ENCODE data around the gene MARCHF9.

Gene MARCHF9

DNA sequence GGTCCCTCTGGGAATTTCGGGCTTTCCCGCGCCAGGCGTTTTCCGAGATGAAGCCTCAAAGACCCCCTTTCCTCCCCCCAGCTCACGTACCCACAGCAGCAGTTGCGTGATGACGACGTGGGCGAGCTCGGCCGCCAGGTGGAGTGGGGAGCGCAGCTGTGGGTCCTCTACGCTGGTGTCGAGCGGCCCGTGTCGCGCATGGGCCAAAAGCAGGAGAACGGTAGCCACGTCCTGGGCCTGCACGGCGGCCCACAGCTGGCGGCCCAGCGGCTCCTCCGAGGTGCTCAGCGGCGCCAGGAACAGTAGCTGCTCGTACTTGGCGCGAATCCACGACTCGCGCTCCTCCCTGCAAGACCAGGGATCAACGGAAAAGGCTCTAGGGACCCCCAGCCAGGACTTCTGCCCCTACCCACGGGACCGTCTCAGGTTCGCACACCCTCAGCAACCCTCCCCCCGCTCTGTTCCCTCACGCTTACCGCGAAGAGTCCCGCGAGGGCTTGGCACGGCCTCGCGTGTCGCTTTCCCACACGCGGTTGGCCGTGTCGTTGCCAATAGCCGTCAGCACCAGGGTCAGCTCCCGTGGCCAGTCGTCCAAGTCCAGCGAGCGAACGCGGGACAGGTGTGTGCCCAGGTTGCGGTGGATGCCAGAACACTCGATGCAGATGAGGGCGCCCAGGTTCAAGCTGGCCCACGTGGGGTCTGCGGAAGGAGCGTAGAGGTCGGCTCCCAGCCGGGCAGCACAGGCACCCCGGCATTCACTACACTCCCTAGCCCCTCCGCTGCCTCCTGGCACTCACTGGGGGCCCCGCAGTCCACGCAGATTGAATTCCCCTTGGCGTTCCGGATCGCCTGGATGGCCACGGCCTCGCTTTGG, 27.8 kb upstream of the MARCHF9 start:
- TF ChIP-seq JUND (IDR thresholded peaks at IDR 0.05; ENCODE audit: low read depth) = no peak
- in situ Hi-C loops (cut with HindIII; ENCODE audit: low pct_unique_long_range_greater_than_20kb, low sequenced_read_pairs) = no loop called here
- peak in 1 of 2 experiments; percentile 81 for DNase-seq (ENCODE audit: low read depth in 1 of 2, low spot score in 1 of 2)

DNA sequence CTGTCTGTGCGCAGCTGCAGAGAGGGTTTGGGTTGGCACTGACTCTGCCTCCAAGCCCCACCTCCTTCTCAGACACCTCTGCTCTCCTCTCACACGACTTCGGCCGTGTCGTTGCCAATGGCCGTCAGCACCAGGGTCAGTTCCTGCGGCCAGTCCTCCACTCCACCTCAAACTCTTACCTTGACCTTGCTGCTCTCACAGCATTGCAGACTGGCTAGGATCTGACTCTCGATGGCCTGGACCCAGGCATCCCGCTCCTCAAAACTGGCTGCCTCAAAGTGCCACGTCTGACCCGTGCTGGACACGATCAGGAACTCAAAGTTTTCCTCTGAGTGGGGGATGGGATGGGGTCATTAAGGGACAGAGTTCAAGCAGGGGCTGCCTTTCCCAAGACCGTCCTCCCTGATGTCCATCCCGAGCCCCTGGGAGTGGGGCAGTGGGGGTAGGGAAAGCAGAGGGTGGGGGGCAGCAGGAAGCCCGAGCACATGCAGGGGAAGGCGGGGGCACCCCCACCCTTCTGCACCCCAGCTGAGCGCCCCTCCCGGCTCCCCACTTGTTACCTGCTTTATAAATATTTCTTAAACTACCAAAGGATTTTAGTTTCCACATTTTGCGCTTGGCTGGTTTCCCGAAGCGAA, 27.0 kb upstream of the MARCHF9 start:
- no peak for TF ChIP-seq JUND (IDR thresholded peaks at IDR 0.05; ENCODE audit: low read depth)
- in situ Hi-C loops (cut with HindIII; ENCODE audit: low pct_unique_long_range_greater_than_20kb, low sequenced_read_pairs) = no loop called here
- peak in 1 of 2 experiments; percentile 72 for DNase-seq (ENCODE audit: low read depth in 1 of 2, low spot score in 1 of 2)

- no peak for DNase-seq (ENCODE audit: low read depth in 1 of 2, low spot score in 1 of 2)
- in situ Hi-C loops (cut with HindIII; ENCODE audit: low pct_unique_long_range_greater_than_20kb, low sequenced_read_pairs) = no loop called here
- no peak for TF ChIP-seq JUND (IDR thresholded peaks at IDR 0.05; ENCODE audit: low read depth)
Observed at GRCh38 chr12:57729321-57729844, 25.5 kb upstream of the MARCHF9 start.

DNA sequence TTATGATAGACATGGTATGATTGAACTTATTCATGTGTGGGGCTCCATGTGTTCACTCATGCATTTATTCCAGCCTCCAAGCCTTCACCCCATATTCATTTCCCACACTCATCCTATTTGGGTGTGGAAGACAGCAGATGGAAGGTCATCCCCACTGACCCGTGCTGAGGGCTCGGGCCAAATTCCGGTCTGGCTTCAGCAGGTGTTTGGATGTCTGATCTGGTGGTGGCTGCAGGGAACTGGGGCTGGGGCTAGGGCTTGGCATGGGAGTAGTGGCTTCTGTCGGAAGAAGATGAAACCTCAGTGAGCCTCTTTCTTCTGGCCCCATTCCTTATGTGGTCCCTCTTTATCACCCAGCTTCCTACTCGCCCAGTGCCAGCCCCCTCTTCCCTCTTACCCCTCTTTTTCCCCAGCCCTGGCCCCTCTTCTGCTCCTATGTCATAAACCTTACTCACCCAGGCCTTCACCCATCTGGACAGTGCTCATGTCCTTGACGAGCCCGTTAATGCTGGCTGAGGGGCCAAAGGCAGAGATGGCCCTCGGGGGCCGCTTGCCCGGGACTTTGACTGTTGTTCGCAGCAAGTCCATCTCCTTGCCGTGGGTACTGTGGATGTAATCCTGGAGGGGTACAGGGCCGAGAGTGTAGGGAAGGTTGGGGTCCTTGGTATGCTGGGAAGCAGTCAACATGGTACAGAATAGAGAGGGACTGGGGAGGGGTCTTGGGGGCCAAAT, 24.4 kb upstream of the MARCHF9 start:
- in situ Hi-C loops (cut with HindIII; ENCODE audit: low pct_unique_long_range_greater_than_20kb, low sequenced_read_pairs) = no loop called here
- TF ChIP-seq JUND (IDR thresholded peaks at IDR 0.05; ENCODE audit: low read depth) = no peak
- DNase-seq (ENCODE audit: low read depth in 1 of 2, low spot score in 1 of 2) = no peak

GRCh38 chr12:57731411-57732080, 23.4 kb upstream of the MARCHF9 start:
- TF ChIP-seq JUND (IDR thresholded peaks at IDR 0.05; ENCODE audit: low read depth) = no peak
- in situ Hi-C loops (cut with HindIII; ENCODE audit: low pct_unique_long_range_greater_than_20kb, low sequenced_read_pairs) = no loop called here
- no peak for DNase-seq (ENCODE audit: low read depth in 1 of 2, low spot score in 1 of 2)

- no peak for DNase-seq (ENCODE audit: low read depth in 1 of 2, low spot score in 1 of 2)
- in situ Hi-C loops (cut with HindIII; ENCODE audit: low pct_unique_long_range_greater_than_20kb, low sequenced_read_pairs) = no loop called here
- TF ChIP-seq JUND (IDR thresholded peaks at IDR 0.05; ENCODE audit: low read depth) = no peak
Observed at GRCh38 chr12:57732270-57732669, 22.6 kb upstream of the MARCHF9 start.

DNA sequence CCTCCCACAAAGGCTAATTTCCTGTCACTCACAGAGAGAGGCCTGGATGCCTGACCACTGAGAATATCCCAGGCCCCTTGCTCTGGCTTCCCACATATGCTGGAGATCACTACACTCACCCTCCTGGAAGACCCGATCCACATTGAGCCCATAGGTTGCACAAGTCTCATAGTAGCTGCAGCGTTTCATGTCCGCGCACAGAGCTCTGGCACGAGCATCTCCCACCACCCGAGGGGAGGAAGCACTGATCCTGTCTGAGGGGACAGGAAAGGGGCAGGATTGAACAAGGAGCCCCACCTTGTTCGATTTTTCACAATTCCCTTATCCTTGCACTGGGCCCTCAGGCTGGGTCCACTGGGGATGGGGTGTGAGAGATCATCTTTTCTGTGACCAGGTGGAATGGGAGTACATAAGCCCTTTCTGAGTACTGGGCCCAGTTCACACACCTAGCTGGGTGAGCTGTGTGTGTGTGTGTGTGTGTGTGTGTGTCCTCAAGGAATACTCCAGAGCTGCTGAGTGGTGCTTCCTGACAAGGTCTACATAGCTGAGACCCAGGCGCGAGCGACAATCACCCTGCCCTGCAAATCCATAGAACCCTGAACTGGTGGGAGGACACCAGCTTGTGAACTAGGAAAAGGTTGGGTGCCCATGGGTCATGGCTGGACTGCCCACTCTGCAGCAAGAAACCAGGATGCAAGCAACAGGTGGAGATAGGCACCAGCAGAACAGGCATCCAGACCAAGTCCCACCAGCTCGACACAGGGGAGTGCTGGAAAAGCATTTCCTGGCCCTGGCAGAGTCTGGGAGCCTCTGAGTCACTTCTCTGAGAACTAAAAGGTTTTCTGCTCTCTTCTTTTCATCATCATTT, 21.9 kb upstream of the MARCHF9 start:
- in situ Hi-C loops (cut with HindIII; ENCODE audit: low pct_unique_long_range_greater_than_20kb, low sequenced_read_pairs) = no loop called here
- TF ChIP-seq JUND (IDR thresholded peaks at IDR 0.05; ENCODE audit: low read depth) = no peak
- no peak for DNase-seq (ENCODE audit: low read depth in 1 of 2, low spot score in 1 of 2)

- DNase-seq (ENCODE audit: low read depth in 1 of 2, low spot score in 1 of 2) = no peak
- no peak for TF ChIP-seq JUND (IDR thresholded peaks at IDR 0.05; ENCODE audit: low read depth)
- in situ Hi-C loops (cut with HindIII; ENCODE audit: low pct_unique_long_range_greater_than_20kb, low sequenced_read_pairs) = no loop called here
Observed at GRCh38 chr12:57733928-57734327, 21.0 kb upstream of the MARCHF9 start.

DNA sequence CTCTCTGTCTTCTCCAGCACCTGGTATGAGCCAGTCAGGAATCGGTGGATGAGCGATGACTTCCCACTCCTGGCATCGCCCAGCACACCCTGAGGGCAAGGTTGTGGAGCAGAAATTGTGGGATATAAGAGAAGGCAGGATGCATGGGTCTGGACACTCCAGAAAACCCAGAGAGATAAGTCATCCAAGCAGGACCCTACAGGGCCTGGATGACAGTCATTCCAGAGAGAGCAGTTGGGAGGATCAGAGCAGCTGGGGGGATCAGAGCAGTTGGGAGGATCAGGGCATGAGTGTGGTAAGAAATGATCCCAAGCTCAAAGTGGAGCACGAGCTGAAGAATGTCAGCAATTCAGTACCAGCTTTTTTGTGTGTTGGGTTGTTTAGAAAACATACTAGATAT, 20.3 kb upstream of the MARCHF9 start:
- no peak for TF ChIP-seq JUND (IDR thresholded peaks at IDR 0.05; ENCODE audit: low read depth)
- no peak for DNase-seq (ENCODE audit: low read depth in 1 of 2, low spot score in 1 of 2)
- in situ Hi-C loops (cut with HindIII; ENCODE audit: low pct_unique_long_range_greater_than_20kb, low sequenced_read_pairs) = no loop called here

- DNase-seq (ENCODE audit: low read depth in 1 of 2, low spot score in 1 of 2) = no peak
- TF ChIP-seq JUND (IDR thresholded peaks at IDR 0.05; ENCODE audit: low read depth) = no peak
- in situ Hi-C loops (cut with HindIII; ENCODE audit: low pct_unique_long_range_greater_than_20kb, low sequenced_read_pairs) = no loop called here
Observed at GRCh38 chr12:57735198-57735855, 19.6 kb upstream of the MARCHF9 start.

Measured in T47D (cell line).